ENCODE data around the gene DGAT2. TPM values are rescaled to one million over a fixed set of nuclear protein-coding genes. Genes with fewer than 3 reads are reported as not detected.

DGAT2 gene
- total RNA-seq, 1 experiment from 2014 or later = 6.5 TPM

DNA sequence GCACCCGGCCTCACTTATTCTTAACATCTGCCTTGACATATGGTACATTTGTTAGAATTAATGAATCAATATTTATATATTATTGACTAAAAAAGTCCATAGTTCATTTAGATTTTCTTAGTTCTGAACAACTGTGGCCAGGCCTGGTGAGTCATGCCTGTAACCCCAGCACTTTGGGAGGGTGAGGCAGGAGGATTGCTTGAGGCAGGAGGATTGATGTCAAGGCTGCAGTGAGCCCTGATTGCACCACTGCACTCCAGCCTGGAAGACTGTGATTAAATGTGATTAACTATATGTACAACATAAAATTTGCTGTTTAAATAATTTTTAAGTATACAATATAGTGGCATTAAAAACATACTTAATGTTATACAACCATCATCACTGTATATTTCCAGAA lies 52.1 kb downstream of the DGAT2 start:
- POLR2A ChIA-PET (ENCODE audit: unreplicated experiment) = no interaction called here
- no peak overlapping the region for H2AFZ ChIP-seq
- H3K4me2 ChIP-seq = no peak overlapping the region
- TF ChIP-seq, protein P1, sequence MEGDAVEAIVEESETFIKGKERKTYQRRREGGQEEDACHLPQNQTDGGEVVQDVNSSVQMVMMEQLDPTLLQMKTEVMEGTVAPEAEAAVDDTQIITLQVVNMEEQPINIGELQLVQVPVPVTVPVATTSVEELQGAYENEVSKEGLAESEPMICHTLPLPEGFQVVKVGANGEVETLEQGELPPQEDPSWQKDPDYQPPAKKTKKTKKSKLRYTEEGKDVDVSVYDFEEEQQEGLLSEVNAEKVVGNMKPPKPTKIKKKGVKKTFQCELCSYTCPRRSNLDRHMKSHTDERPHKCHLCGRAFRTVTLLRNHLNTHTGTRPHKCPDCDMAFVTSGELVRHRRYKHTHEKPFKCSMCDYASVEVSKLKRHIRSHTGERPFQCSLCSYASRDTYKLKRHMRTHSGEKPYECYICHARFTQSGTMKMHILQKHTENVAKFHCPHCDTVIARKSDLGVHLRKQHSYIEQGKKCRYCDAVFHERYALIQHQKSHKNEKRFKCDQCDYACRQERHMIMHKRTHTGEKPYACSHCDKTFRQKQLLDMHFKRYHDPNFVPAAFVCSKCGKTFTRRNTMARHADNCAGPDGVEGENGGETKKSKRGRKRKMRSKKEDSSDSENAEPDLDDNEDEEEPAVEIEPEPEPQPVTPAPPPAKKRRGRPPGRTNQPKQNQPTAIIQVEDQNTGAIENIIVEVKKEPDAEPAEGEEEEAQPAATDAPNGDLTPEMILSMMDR (conservative IDR thresholded peaks at IDR 0.05) = no peak
- no peak for TF ChIP-seq EZH2 (IDR thresholded peaks at IDR 0.05; ENCODE audit: low read depth)
- no peak overlapping the region for H3K4me3 ChIP-seq
- CTCF ChIA-PET = interaction anchor here (0.6 kb wide), 1 partner anchor 377 kb away, joined by 7 read pairs; no protein-coding TSS in a partner anchor
- H3F3A ChIP-seq (ENCODE audit: insufficient read depth, low read depth) = peaks cover 8% of the 10 kb centered on the region; the same call in 1 of the 2 replicates
- peaks cover 78% of the 10 kb centered on the region for H3K79me2 ChIP-seq (ENCODE audit: low read depth)
- no peaks in the 10 kb centered on the region for H3K9me3 ChIP-seq (ENCODE audit: insufficient read depth, low read depth)
- intact Hi-C loops (cut with micrococcal nuclease; ENCODE audit: unreplicated experiment) = no loop called here
- 0 out of 2 replicates have a peak overlapping the region, but pooled peaks have one; percentile 8 for H3K27ac ChIP-seq
- peaks cover 8% of the 10 kb centered on the region; the same call in 1 of the 2 replicates for H4K20me1 ChIP-seq (ENCODE audit: insufficient read depth)
- no TSS peak for BruUV-seq (replicated peaks)
- H3K36me3 ChIP-seq (ENCODE audit: low read depth) = no peaks in the 10 kb centered on the region
- H3K27me3 ChIP-seq (ENCODE audit: insufficient read depth, low read depth) = no peaks in the 10 kb centered on the region
- H3K4me1 ChIP-seq (replicated peaks; ENCODE audit: insufficient read depth) = peaks cover 23% of the 10 kb centered on the region
- DNase-seq = peak in 1 of 2 experiments; percentile 50
- no peaks in the 10 kb centered on the region for H3K9me2 ChIP-seq (ENCODE audit: insufficient read depth)

DNA sequence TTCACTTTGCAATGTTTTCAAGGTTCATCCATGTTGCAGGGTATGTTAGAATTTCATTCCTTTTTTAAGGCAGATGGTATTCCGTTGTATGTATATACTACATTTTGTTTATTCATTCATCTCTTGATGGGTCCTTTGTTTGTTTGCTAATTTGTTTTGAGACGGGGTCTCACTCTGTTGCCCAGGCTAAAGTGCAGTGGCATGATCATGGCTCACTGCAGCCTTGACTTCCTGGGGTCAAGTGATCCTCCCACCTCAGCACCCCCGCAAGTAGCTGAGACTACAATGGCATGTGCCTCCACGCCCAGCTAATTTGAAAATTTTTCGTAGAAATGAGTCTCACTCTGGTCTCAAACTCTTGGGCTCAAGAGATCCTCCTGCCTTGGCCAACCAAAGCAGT lies 52.6 kb downstream of the DGAT2 start:
- no peak overlapping the region for H2AFZ ChIP-seq
- H3K79me2 ChIP-seq (ENCODE audit: low read depth) = peaks cover 75% of the 10 kb centered on the region
- intact Hi-C loops (cut with micrococcal nuclease; ENCODE audit: unreplicated experiment) = no loop called here
- no peaks in the 10 kb centered on the region for H3K36me3 ChIP-seq (ENCODE audit: low read depth)
- no peaks in the 10 kb centered on the region for H3K27me3 ChIP-seq (ENCODE audit: insufficient read depth, low read depth)
- no TSS peak for BruUV-seq (replicated peaks)
- no peak overlapping the region for H3K4me3 ChIP-seq
- peaks cover 8% of the 10 kb centered on the region; the same call in 1 of the 2 replicates for H3F3A ChIP-seq (ENCODE audit: insufficient read depth, low read depth)
- peaks cover 21% of the 10 kb centered on the region for H3K4me1 ChIP-seq (replicated peaks; ENCODE audit: insufficient read depth)
- no peaks in the 10 kb centered on the region for H3K9me2 ChIP-seq (ENCODE audit: insufficient read depth)
- CTCF ChIA-PET = no interaction called here
- no peaks in the 10 kb centered on the region for H3K9me3 ChIP-seq (ENCODE audit: insufficient read depth, low read depth)
- H3K4me2 ChIP-seq = no peak overlapping the region
- no peak for TF ChIP-seq EZH2 (IDR thresholded peaks at IDR 0.05; ENCODE audit: low read depth)
- TF ChIP-seq, protein P1 (conservative IDR thresholded peaks at IDR 0.05) = no peak
- H4K20me1 ChIP-seq (ENCODE audit: insufficient read depth) = peaks cover 8% of the 10 kb centered on the region; the same call in 1 of the 2 replicates
- POLR2A ChIA-PET (ENCODE audit: unreplicated experiment) = no interaction called here
- no peak for DNase-seq
- H3K27ac ChIP-seq = no peak overlapping the region

DNA sequence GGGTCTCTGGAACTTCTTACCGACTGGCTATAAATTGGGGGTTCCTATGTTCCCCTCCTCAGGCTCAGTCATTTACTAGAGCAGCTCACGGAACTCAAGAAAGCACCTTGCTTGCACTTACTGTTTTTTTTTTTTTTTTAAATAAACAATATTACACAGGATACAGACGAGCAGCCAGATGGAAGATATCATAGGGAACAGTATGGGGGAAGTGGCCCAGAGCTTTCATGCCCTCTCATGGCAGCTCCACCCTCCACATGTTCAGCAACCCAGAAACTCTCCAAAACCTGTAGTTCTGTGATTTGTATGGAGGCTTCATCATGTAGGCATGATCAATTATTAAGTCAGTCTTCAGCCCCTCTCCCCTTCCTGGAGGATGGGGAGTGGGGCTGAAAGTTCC lies 54.0 kb downstream of the DGAT2 start:
- Histone ChIP-seq H3F3A (ENCODE audit: insufficient read depth, low read depth) (peaks cover 8% of the 10 kb centered on the region), H3K4me3 (no peak overlapping the region), H3K27me3 (ENCODE audit: insufficient read depth, low read depth) (no peaks in the 10 kb centered on the region), H4K20me1 (ENCODE audit: insufficient read depth) (peaks cover 8% of the 10 kb centered on the region; the same call in 1 of the 2 replicates), H2AFZ (no peak overlapping the region), H3K4me2 (no peak overlapping the region), H3K36me3 (ENCODE audit: low read depth) (no peaks in the 10 kb centered on the region), H3K9me2 (ENCODE audit: insufficient read depth) (no peaks in the 10 kb centered on the region), H3K79me2 (ENCODE audit: low read depth) (peaks cover 64% of the 10 kb centered on the region), H3K27ac (no peak overlapping the region), H3K4me1 (replicated peaks; ENCODE audit: insufficient read depth) (peaks cover 9% of the 10 kb centered on the region), H3K9me3 (ENCODE audit: insufficient read depth, low read depth) (no peaks in the 10 kb centered on the region)
- BruUV-seq (replicated peaks) = no TSS peak
- ChIA-PET POLR2A (ENCODE audit: unreplicated experiment) (interaction anchor here (0.6 kb wide), 1 partner anchor 51 kb away, joined by 3 read pairs; no protein-coding TSS in a partner anchor), CTCF (no interaction called here)
- intact Hi-C loops (cut with micrococcal nuclease; ENCODE audit: unreplicated experiment) = no loop called here
- DNase-seq = no peak
- TF ChIP-seq, protein P1 (conservative IDR thresholded peaks at IDR 0.05) = no peak
- TF ChIP-seq EZH2 (IDR thresholded peaks at IDR 0.05; ENCODE audit: low read depth) = no peak
